B cell (primary cell): ENCODE measurements around the gene PPP1R12B. TPM values are rescaled to one million over a fixed set of nuclear protein-coding genes. Genes with fewer than 3 reads are reported as not detected.

Experiments used
- ATAC-seq: fragments of 200-7000 bp; cut with Tn5 transposase; one replicate; pipeline ENCODE4 v1.10.0; 2021; ENCODE audit warnings: low read depth, mild to moderate bottlenecking, moderate number of reproducible peaks, moderate library complexity
- CTCF ChIA-PET: fragments of 350-600 bp; sonication (Branson Sonifier 250); formaldehyde crosslinking; loops from one replicate; lab custom pipeline; 2021; ENCODE audit warnings: antibody characterized with exemption, inconsistent platforms; lab: Charles Lee
- POLR2A ChIA-PET: fragments of 350-600 bp; sonication (Branson Sonifier 250); formaldehyde crosslinking; loops from one replicate; lab custom pipeline; 2021; ENCODE audit warnings: antibody characterized with exemption; lab: Charles Lee
- DNase-seq: peaks from one replicate; pipeline ENCODE4 v3.0.0; 2013
- H2AFZ ChIP-seq: 2 replicates; pipeline ENCODE4 v1.6.1; 2012; ENCODE audit warnings: mild to moderate bottlenecking, low read depth, low read length; ENCODE audit not compliant: insufficient read depth, poor library complexity, severe bottlenecking
- H3K27ac ChIP-seq, 2 donors: 1 replicate in 1 of 2; 2 replicates in 1 of 2; pipeline ENCODE4 v1.5.1; 2012 to 2013; ENCODE audit warnings: low read length in 2 of 2, mild to moderate bottlenecking in 2 of 2, moderate library complexity in 1 of 2
- H3K27me3 ChIP-seq, 4 experiments: fragments of 200-600 bp in 1 of 4; sonication (generic) in 1 of 4; replicated peaks in 1 of 4; 1 replicate in 2 of 4; 2 replicates in 2 of 4; pipeline versions ENCODE4 v1.6.1 to v1.7.0; 2013 to 2016; ENCODE audit warnings: low read length in 3 of 4, mild to moderate bottlenecking in 2 of 4, mixed read lengths in 1 of 4, moderate library complexity in 1 of 4; ENCODE audit not compliant: insufficient read depth in 4 of 4, control insufficient read depth in 3 of 4; ENCODE audit errors: control extremely low read depth in 1 of 4
- H3K36me3 ChIP-seq, 2 experiments: replicated peaks in 1 of 2; 1 replicate in 1 of 2; 2 replicates in 1 of 2; pipeline versions ENCODE4 v1.6.1 to v1.7.1; 2013; ENCODE audit warnings: low read length in 1 of 2; ENCODE audit not compliant: insufficient read depth in 2 of 2, control insufficient read depth in 1 of 2; ENCODE audit errors: control extremely low read depth in 1 of 2, extremely low read depth in 1 of 2
- H3K4me1 ChIP-seq, 2 donors: fragments of 200-600 bp in 1 of 2; sonication (generic) in 1 of 2; 1 replicate in 1 of 2; 2 replicates in 1 of 2; pipeline versions ENCODE4 v1.5.1 to v1.6.1; 2013 to 2017; ENCODE audit warnings: low read length in 2 of 2; ENCODE audit not compliant: control insufficient read depth in 2 of 2, insufficient read depth in 2 of 2
- H3K4me2 ChIP-seq: replicated peaks from 2 replicates; pipeline ENCODE3; 2012; ENCODE audit warnings: mild to moderate bottlenecking, low read depth, low read length; ENCODE audit not compliant: poor library complexity, severe bottlenecking
- H3K4me3 ChIP-seq, 5 experiments: fragments of 200-600 bp in 1 of 5; sonication (generic) in 1 of 5; 1 replicate in 3 of 5; 2 replicates in 2 of 5; pipeline versions ENCODE4 v1.5.1 to v1.7.0; 2011 to 2016; ENCODE audit warnings: low read length in 4 of 5, mild to moderate bottlenecking in 4 of 5, low read depth in 2 of 5, control low read depth in 1 of 5, moderate library complexity in 1 of 5; ENCODE audit not compliant: insufficient read depth in 1 of 5; ENCODE audit errors: control extremely low read depth in 1 of 5, extremely low read depth in 1 of 5
- H3K79me2 ChIP-seq: fragments of 200-600 bp; sonication (generic); one replicate; pipeline ENCODE4 v1.6.0; 2016; ENCODE audit warnings: low read length; ENCODE audit not compliant: control insufficient read depth, insufficient read depth
- H3K9ac ChIP-seq: fragments of 200-600 bp; sonication (generic); 2 replicates; pipeline ENCODE4 v1.6.1; 2017; ENCODE audit warnings: mild to moderate bottlenecking, low read length, moderate library complexity
- H3K9me3 ChIP-seq, 3 donors: one replicate each; pipeline versions ENCODE4 v1.6.1 to v1.7.1; 2013; ENCODE audit warnings: low read length in 2 of 3; ENCODE audit not compliant: control insufficient read depth in 2 of 3, insufficient read depth in 1 of 3; ENCODE audit errors: control extremely low read depth in 1 of 3
- H4K20me1 ChIP-seq: 2 replicates; pipeline ENCODE4 v1.6.0; 2012; ENCODE audit warnings: mild to moderate bottlenecking, low read length; ENCODE audit not compliant: insufficient read depth, control insufficient read depth, poor library complexity, severe bottlenecking
- H3K27ac Mint-ChIP-seq: one replicate; pipeline ENCODE4 v1.8.0; 2021; ENCODE audit warnings: mixed read lengths
- H3K27me3 Mint-ChIP-seq: one replicate; pipeline ENCODE4 v1.8.0; 2021; ENCODE audit warnings: mixed read lengths
- H3K4me1 Mint-ChIP-seq: one replicate; pipeline ENCODE4 v1.8.0; 2021; ENCODE audit warnings: mixed read lengths
- H3K4me3 Mint-ChIP-seq: one replicate; pipeline ENCODE4 v1.8.0; 2021; ENCODE audit warnings: mixed read lengths
- H3K9me3 Mint-ChIP-seq: one replicate; pipeline ENCODE4 v1.8.0; 2022; ENCODE audit warnings: mixed read lengths; ENCODE audit not compliant: insufficient read depth
- CTCF ChIP-seq: fragments of 200-600 bp; IDR thresholded peaks from one replicate; pipeline ENCODE4 v1.8.0; 2022; ENCODE audit warnings: antibody characterized with exemption, mild to moderate bottlenecking
- EZH2 ChIP-seq: IDR thresholded peaks from 2 replicates; pipeline ENCODE4 v1.6.1; 2012; ENCODE audit warnings: borderline replicate concordance, low read depth, mild to moderate bottlenecking, moderate library complexity, low read length; ENCODE audit not compliant: insufficient read depth, poor library complexity, severe bottlenecking
- WGBS: methylation state at CpG from one replicate; pipeline ENCODE4 v1.1.5; 2013; ENCODE audit warnings: missing lambda C conversion rate; ENCODE audit not compliant: insufficient coverage; 5-methylcytosine and 5-hydroxymethylcytosine counted together
- intact Hi-C: fragments of 100-400 bp; cut with micrococcal nuclease; formaldehyde crosslinking; loops from one replicate; pipeline ENCODE4 v1.10.0; 2022
- polyA plus RNA-seq: library from polyadenylated mRNA; depleted of rRNA; stranded (reverse); fragments of >200 nt; gene quantifications from 2 replicates; pipeline ENCODE4 v1.2.3, GENCODE V29; 2012
- total RNA-seq, 2 donors: library from RNA; stranded (reverse); fragments of 120-200 nt in 1 of 2; gene quantifications; 1 replicate in 1 of 2; 2 replicates in 1 of 2; pipeline versions ENCODE4 v1.2.3 to v1.2.4, GENCODE V29; 2013 to 2022

Gene PPP1R12B
- total and polyA plus RNA-seq, 2 donors (not counting 1 experiment from before 2014, with no cell fraction given): 7.1 to 49.6 TPM

GRCh38 chr1:202615501-202616354 is 267.2 kb downstream of the PPP1R12B start:
- peak overlapping the region; percentile 22 for H3K9ac ChIP-seq

More at GRCh38 chr1:202615501-202616354, 267.2 kb downstream of the PPP1R12B start:
- Histone ChIP-seq H3K9me3 (no peaks in the 10 kb centered on the region), H3K36me3 (no peaks in the 10 kb centered on the region), H3K4me3 (peak overlapping the region in 2 of 5 experiments; percentile 17 to 39), H3K27me3 (peaks cover 0 to 10% (median 2%) of the 10 kb centered on the region in 4 experiments), H4K20me1 (no peaks in the 10 kb centered on the region), H3K79me2 (no peaks in the 10 kb centered on the region), H2AFZ (no peak overlapping the region), H3K4me2 (peak overlapping the region; percentile 69), H3K4me1 (peaks cover 27 to 42% of the 10 kb centered on the region in 2 donors), H3K27ac (no peak overlapping the region)
- WGBS: 3% methylated on average over 9 of the region's 11 CpGs
- peaks cover 12% of the 10 kb centered on the region for H3K27me3 Mint-ChIP-seq
- H3K27ac Mint-ChIP-seq: peak overlapping the region; percentile 74
- TF ChIP-seq EZH2 (no peak), CTCF (no peak)
- peak overlapping the region; percentile 72 for H3K4me3 Mint-ChIP-seq
- no peaks in the 10 kb centered on the region for H3K9me3 Mint-ChIP-seq
- peak; percentile 80 for ATAC-seq
- CTCF ChIA-PET: interaction anchor here (0.6 to 2.7 kb wide), 8 partner anchors 10 to 273 kb away, joined by 3 to 10 read pairs (median 4); no protein-coding TSS in a partner anchor
- POLR2A ChIA-PET: no interaction called here
- intact Hi-C loops: loop anchor here (2.0 kb wide), 1 partner anchor 13 kb away; no protein-coding TSS in a partner anchor
- H3K4me1 Mint-ChIP-seq: peaks cover 44% of the 10 kb centered on the region
- peak; percentile 79 for DNase-seq
